ENCODE results near the gene ASRGL1.

- TF ChIP-seq CTCF (IDR thresholded peaks at IDR 0.05; ENCODE audit: low read depth, low read length, missing input control), result no peak
- no peak for TF ChIP-seq GABPA (IDR thresholded peaks at IDR 0.05 in 1 of 2, conservative IDR thresholded peaks at IDR 0.05 in 1 of 2)
- no peak for TF ChIP-seq YY1 (IDR thresholded peaks at IDR 0.05)
- no peak for TF ChIP-seq ATF3 (IDR thresholded peaks at IDR 0.05)
- no peak for TF ChIP-seq FOXA1 (IDR thresholded peaks at IDR 0.05)
- TF ChIP-seq MAX (IDR thresholded peaks at IDR 0.05), result no peak
- TF ChIP-seq RAD21 (IDR thresholded peaks at IDR 0.05), result no peak
- TF ChIP-seq TAF1 (conservative IDR thresholded peaks at IDR 0.05), result no peak
Observed at GRCh38 chr11:62439785-62440602, 102.7 kb downstream of the ASRGL1 start.
